Erythroblast (primary cell): ENCODE results near the gene PNMT.

ENCODE experiments used
- GATA1 ChIP-seq: IDR thresholded peaks from 2 replicates; pipeline ENCODE4 v1.6.1; 2011; ENCODE audit warnings: low read depth, mild to moderate bottlenecking, control low read depth, low read length, moderate library complexity
- POLR2A ChIP-seq: IDR thresholded peaks from 2 replicates; pipeline ENCODE4 v1.6.1; 2011; ENCODE audit warnings: mild to moderate bottlenecking, low read length

DNA sequence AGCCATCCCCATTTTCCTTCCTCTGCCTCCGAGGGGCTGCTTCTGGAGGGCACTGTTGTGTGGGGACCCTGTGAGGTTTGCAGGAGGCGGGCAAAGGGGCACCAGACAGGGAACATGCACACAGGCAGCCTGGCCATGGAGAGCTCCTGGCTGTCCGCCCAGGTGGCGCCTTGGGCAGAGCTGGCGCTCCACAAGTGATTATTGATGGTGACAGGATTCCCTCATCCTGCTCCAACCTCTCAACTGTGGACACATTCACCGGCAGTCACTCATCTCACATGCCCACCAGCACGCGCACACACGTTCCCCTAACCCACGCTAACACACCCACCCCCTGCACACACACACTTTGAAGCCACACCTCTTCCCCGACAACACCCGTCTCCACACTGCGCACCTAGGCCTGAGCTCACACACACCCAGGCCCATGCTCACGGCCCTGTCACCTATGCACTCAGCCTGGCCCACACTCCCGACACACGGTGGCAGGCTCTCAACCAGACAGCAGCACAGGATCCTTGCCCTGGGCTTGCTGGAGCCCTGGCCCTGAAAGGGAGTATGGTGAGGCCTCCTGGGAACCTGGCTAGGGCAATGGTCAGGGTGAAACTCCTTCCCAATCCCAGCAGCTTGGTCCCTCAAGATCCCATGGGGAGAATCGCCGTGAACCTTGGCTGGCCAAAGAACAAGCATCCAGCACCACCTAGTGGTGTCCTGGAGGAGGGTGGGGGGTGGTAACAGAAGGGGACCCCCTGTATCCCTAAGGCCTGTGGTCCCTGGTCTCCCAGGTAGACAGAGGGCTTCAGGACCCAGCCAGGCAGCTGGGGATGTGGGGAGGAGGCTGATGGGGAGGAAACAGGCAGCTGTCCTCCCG, 3.6 kb downstream of the PNMT start:
- no peak for TF ChIP-seq POLR2A
- TF ChIP-seq GATA1 = no peak
